Kidney (tissue), 14 donors: ENCODE data around the gene LAPTM5. TPM values are rescaled to one million over a fixed set of nuclear protein-coding genes. Genes with fewer than 3 reads are reported as not detected.

ENCODE experiments used
- DNase-seq, 5 donors: peaks; one replicate each; pipeline ENCODE4 v3.0.0-alpha.2; 2013 to 2020
- FAIRE-seq: peaks from 2 replicates; lab custom pipeline; 2012; peaks lifted over from hg19 to GRCh38; lab: Jason Lieb, UNC
- H3K27ac ChIP-seq, 2 donors: one replicate each; pipeline ENCODE4 v1.7.0; 2013; ENCODE audit warnings: low read depth in 2 of 2, low read length in 2 of 2, inconsistent platforms in 1 of 2
- H3K27me3 ChIP-seq: one replicate; pipeline ENCODE4 v1.7.1; 2013; ENCODE audit warnings: low read length, inconsistent platforms; ENCODE audit not compliant: control insufficient read depth, insufficient read depth
- H3K36me3 ChIP-seq, 3 donors: one replicate each; pipeline versions ENCODE4 v1.7.0 to v1.7.1; 2013; ENCODE audit warnings: low read length in 3 of 3, control low read depth in 1 of 3, inconsistent platforms in 1 of 3; ENCODE audit not compliant: insufficient read depth in 3 of 3, control insufficient read depth in 2 of 3
- H3K4me1 ChIP-seq, 3 donors: one replicate each; pipeline versions ENCODE4 v1.7.0 to v1.7.1; 2013; ENCODE audit warnings: low read length in 3 of 3, inconsistent platforms in 1 of 3, low read depth in 1 of 3; ENCODE audit not compliant: control insufficient read depth in 2 of 3, insufficient read depth in 2 of 3
- H3K4me3 ChIP-seq, 3 donors: one replicate each; pipeline versions ENCODE4 v1.7.0 to v1.8.1; 2013; ENCODE audit warnings: low read length in 3 of 3, control low read depth in 1 of 3, inconsistent platforms in 1 of 3
- H3K9ac ChIP-seq, 3 donors: one replicate each; pipeline versions ENCODE4 v1.7.0 to v1.7.1; 2013; ENCODE audit warnings: low read length in 3 of 3, control low read depth in 1 of 3, inconsistent platforms in 1 of 3
- H3K9me3 ChIP-seq, 3 donors: one replicate each; pipeline versions ENCODE4 v1.7.0 to v1.7.1; 2013; ENCODE audit warnings: low read length in 3 of 3, control low read depth in 1 of 3, inconsistent platforms in 1 of 3; ENCODE audit not compliant: control insufficient read depth in 2 of 3, insufficient read depth in 1 of 3
- intact Hi-C: fragments of 100-400 bp; cut with DNase I; formaldehyde crosslinking; loops from one replicate; pipeline ENCODE4 v1.11.1; 2022
- polyA plus RNA-seq: library from polyadenylated mRNA; stranded (reverse); fragments of 350-450 nt; fragmentation: Illumina TruSeq; extraction: RNeasy Lipid Tissue Mini Kit (QIAGEN cat#74804); gene quantifications from one replicate; pipeline ENCODE4 v1.2.3, GENCODE V29; 2014; ENCODE audit warnings: low read depth, low replicate concordance; ENCODE audit not compliant: insufficient read depth
- total RNA-seq: library from RNA; stranded (reverse); fragmentation: NEBNext Ultra II Directional; extraction: Animal tissue kit (Norgen Biotek cat#: 25700); gene quantifications from one replicate; pipeline ENCODE4 v1.2.1, GENCODE V29; 2021
- TF ChIP-seq, protein P1 (sequence below): IDR thresholded peaks from 3 replicates; pipeline ENCODE4 v1.5.1; 2012; ENCODE audit warnings: mild to moderate bottlenecking, moderate library complexity, borderline replicate concordance; ENCODE audit not compliant: insufficient read depth; ENCODE audit errors: extremely low read depth
- donor health status: control.
- donor health status: control.
- donor health status: control.
- donor health status: control.
- donor health status: control.
- donor health status: DM: yes; HTN: yes; CAD: no.
- donor health status: Normal renal cell carcinoma (clear cell type).

Gene LAPTM5
- total and polyA plus RNA-seq, 2 donors from 2014 or later, result 23.5 to 108 TPM

DNA sequence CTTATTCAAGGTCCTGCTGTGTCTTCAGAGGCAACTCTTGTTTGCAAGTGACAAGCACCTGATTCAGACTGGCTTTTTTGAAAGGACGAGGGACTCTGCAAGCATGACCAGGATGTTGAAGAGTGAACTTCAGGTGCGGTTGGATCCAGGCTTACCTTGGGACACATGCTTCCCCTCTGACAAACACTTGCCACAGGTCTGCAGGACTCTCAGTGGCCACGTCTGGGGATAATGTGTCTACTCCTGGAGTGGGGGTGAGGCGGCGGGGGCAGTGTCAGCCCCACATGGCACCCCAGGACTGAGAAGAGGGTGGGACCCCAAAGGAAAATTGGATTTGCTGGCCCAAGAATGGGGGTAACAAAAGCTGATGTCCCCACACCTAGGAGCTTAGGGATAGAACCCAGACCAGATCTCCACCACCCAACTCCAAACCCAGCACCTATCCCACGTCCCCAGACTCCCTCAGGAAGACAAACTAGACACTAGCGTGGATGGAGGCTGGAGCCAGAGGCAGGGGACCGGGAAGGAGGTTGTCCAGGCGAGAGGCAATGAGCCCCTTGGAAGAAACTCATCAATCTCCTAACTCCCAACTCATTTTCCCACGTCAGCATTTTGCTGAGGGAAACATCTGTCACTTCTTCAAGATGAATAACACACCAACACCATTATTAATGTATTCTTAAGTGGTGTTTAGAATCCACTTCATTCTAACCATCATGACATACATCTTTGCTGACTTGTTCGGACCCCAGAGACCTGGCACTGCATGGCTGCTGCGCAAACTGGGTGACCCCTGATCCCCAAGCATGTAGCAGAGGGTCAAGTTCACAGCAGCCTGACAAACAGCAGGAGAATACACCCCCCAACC lies 32.0 kb upstream of the LAPTM5 start:
- TF ChIP-seq, protein P1, sequence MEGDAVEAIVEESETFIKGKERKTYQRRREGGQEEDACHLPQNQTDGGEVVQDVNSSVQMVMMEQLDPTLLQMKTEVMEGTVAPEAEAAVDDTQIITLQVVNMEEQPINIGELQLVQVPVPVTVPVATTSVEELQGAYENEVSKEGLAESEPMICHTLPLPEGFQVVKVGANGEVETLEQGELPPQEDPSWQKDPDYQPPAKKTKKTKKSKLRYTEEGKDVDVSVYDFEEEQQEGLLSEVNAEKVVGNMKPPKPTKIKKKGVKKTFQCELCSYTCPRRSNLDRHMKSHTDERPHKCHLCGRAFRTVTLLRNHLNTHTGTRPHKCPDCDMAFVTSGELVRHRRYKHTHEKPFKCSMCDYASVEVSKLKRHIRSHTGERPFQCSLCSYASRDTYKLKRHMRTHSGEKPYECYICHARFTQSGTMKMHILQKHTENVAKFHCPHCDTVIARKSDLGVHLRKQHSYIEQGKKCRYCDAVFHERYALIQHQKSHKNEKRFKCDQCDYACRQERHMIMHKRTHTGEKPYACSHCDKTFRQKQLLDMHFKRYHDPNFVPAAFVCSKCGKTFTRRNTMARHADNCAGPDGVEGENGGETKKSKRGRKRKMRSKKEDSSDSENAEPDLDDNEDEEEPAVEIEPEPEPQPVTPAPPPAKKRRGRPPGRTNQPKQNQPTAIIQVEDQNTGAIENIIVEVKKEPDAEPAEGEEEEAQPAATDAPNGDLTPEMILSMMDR, result no peak
- no peaks in the 10 kb centered on the region for H3K4me1 ChIP-seq
- no peak for FAIRE-seq
- intact Hi-C loops, result no loop called here
- H3K27ac ChIP-seq, result no peak overlapping the region
- H3K9ac ChIP-seq, result no peak overlapping the region
- DNase-seq, result peak in 2 of 5 donors; percentile 26 to 34
- no peaks in the 10 kb centered on the region for H3K9me3 ChIP-seq
- no peak overlapping the region for H3K4me3 ChIP-seq
- no peaks in the 10 kb centered on the region for H3K27me3 ChIP-seq
- no peaks in the 10 kb centered on the region for H3K36me3 ChIP-seq

DNA sequence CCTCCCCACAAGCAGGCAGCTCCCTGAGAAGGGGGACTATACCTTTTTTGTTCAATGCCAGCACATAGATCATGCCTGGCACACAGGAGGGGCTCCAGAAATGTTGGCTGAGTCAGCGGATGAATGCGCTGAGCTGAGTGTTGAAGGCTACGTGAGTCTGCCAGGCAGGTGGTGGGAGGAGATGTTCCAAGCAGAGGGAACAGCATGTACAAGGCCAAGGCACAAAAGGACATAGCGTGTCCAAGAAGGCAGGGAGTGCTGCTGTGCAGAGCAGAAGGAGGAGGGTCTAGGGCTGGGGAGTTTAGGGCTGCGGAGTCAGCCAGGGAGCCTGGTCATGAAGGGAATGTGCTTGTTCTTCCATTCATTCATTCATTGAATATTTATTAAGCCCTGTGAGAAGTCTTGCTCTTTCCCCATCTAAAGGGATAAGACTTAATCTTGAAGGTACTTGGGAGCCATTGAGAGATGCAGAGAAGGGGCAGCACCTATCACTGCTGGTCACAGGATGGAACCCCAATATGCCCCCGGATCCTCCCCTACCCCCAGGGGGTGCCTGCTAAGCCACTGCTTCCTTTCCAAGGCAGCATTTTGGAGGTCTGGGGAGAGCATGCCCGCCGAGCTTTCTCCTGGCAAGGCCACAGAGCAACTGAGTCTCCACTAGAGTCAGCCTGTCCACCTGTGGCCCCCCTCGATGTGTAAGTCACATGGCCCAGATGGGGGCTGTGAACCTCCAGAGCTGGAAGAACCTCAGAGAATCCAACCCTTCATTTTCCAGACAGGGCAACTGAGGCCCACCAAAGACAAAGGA lies 31.2 kb upstream of the LAPTM5 start:
- DNase-seq (peak in 1 of 5 donors; percentile 48), FAIRE-seq (no peak)
- Histone ChIP-seq H3K4me1 (no peaks in the 10 kb centered on the region), H3K27me3 (no peaks in the 10 kb centered on the region), H3K36me3 (no peaks in the 10 kb centered on the region), H3K27ac (no peak overlapping the region), H3K9ac (no peak overlapping the region), H3K4me3 (no peak overlapping the region), H3K9me3 (no peaks in the 10 kb centered on the region)
- intact Hi-C loops, result no loop called here
- TF ChIP-seq, protein P1, result no peak

DNA sequence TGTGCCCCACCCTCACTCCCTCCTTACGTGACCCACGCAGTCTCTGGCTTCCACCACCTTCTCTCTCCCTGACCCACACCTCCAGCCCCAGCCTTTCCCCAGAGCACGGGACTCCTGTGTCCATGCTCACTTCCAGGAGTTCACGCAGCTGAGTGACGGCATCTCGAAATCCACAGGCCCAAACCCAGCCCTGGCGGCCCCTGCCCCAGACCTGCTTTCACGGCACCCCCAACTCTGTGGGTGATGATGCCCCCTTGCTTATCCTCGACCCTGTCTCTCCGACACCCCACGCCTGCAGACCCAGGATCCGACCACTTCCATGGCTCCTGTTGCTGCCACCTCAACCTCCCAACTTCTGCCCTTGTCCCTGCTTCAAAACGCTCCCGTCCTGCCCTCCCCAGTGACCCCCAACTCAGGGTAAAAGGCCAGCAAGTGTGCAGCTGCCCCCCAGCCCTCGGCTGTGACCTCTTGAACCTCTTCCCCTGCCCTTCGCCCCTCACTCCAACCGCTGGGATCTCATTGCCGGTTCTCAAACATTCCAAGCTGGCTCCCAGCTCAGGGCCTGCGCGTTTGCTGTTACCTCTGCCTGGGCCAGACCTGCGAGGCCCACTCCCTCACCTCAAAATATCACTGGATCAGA lies 30.4 kb upstream of the LAPTM5 start:
- H3K27me3 ChIP-seq, result no peaks in the 10 kb centered on the region
- TF ChIP-seq, protein P1, result no peak
- no peaks in the 10 kb centered on the region for H3K9me3 ChIP-seq
- H3K9ac ChIP-seq, result no peak overlapping the region
- intact Hi-C loops, result no loop called here
- FAIRE-seq (no peak), DNase-seq (peak in 2 of 5 donors; percentile 39 to 59)
- H3K27ac ChIP-seq, result no peak overlapping the region
- no peak overlapping the region for H3K4me3 ChIP-seq
- no peaks in the 10 kb centered on the region for H3K36me3 ChIP-seq
- no peaks in the 10 kb centered on the region for H3K4me1 ChIP-seq
